ENCODE data around the gene MRC1.
"Not testable (repeated sequence)": the region's sequence is repeated elsewhere in the genome, so short reads cannot be mapped to it uniquely, and the experiment has no call there.

- TF ChIP-seq CTCF, POLR2A (IDR thresholded peaks at IDR 0.05): not testable (repeated sequence)
Observed at GRCh38 chr10:17950269-17950668, 141.1 kb downstream of the MRC1 start.

All from Peyer's patch (tissue), 4 donors.